Measurements from ENCODE around the gene TLE7. TPM values are rescaled to one million over a fixed set of nuclear protein-coding genes. Genes with fewer than 3 reads are reported as not detected.

TLE7 gene
- total RNA-seq, 1 experiment from 2014 or later: not detected

DNA sequence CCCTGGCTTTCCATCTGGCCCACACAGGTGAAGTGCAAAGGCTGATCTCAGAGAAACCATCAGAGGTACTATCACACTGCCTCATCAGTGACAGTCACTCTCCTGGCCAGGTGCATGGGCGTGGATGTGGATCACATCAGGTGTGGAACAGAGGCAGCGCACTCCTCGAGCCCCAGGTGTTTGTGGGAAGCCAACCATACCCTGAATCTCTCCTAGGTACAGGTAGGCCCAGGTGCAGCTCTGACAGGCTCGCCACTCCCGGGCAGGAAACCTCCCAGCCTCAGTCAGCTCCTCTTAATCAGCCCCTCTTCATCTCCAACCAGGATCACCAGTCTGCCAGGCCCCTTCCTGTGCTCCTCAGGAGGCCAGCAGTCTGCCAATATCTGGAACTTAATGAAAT is 31.7 kb downstream of the TLE7 start:
- Histone ChIP-seq H3K79me2 (ENCODE audit: insufficient read depth, low read length) (no peaks in the 10 kb centered on the region), H3K79me1 (ENCODE audit: insufficient read depth, low read depth, low read length, poor library complexity, severe bottlenecking) (no peaks in the 10 kb centered on the region), H3K9ac (ENCODE audit: extremely low read depth, insufficient read length, low read length) (no peak overlapping the region), H4K20me1 (ENCODE audit: control insufficient read depth, insufficient read depth, insufficient read length) (no peaks in the 10 kb centered on the region), H3K56ac (ENCODE audit: insufficient read length, low read depth, low read length) (no peak overlapping the region), H4K8ac (replicated peaks; ENCODE audit: insufficient read length, low read depth, low read length) (no peak overlapping the region), H3K4ac (ENCODE audit: low read depth, low read length) (no peak overlapping the region), H4K5ac (ENCODE audit: insufficient read length, low read depth, low read length) (no peak overlapping the region), H3K14ac (ENCODE audit: insufficient read depth, low read length) (no peak overlapping the region), H3K23me2 (ENCODE audit: insufficient read length, low read depth, low read length, poor library complexity, severe bottlenecking) (peaks cover 6% of the 10 kb centered on the region), H2BK20ac (ENCODE audit: low read depth, low read length, poor library complexity, severe bottlenecking) (no peak overlapping the region), H2BK5ac (ENCODE audit: insufficient read length, low read length) (no peak overlapping the region), H3K4me2 (ENCODE audit: insufficient read depth, insufficient read length, low read length) (no peak overlapping the region), H2AK5ac (ENCODE audit: insufficient read length, low read length) (no peak overlapping the region), H3T11ph (ENCODE audit: low read length) (no peak overlapping the region), H3K18ac (ENCODE audit: insufficient read length, low read depth, low read length) (no peak overlapping the region), H3K9me3 (ENCODE audit: control insufficient read depth, low read depth, low read length) (no peaks in the 10 kb centered on the region), H3K27me3 (ENCODE audit: insufficient read depth, low read length) (no peaks in the 10 kb centered on the region), H3K27ac (ENCODE audit: insufficient read length, low read depth, low read length) (no peak overlapping the region), H2AFZ (ENCODE audit: low read length) (no peak overlapping the region), H2BK12ac (ENCODE audit: insufficient read length, low read depth, low read length) (no peak overlapping the region), H3K23ac (ENCODE audit: insufficient read length, low read depth, low read length) (no peak overlapping the region), H2BK120ac (ENCODE audit: low read depth, low read length, poor library complexity, severe bottlenecking) (no peak overlapping the region), H3K4me1 (ENCODE audit: insufficient read depth, low read length) (no peaks in the 10 kb centered on the region), H2BK15ac (ENCODE audit: low read depth, low read length) (no peak overlapping the region), H4K91ac (ENCODE audit: insufficient read length, low read depth, low read length) (no peak overlapping the region)
- Mint-ChIP-seq H3K4me3 (no peak overlapping the region), H3K4me1 (peaks cover 8 to 9% of the 10 kb centered on the region in 2 experiments), H3K27me3 (ENCODE audit: low read depth) (peaks cover 21% of the 10 kb centered on the region), H3K27ac (no peak overlapping the region), H3K36me3 (ENCODE audit: insufficient read depth in 1 of 3, low read depth in 3 of 3) (no peaks in the 10 kb centered on the region), H3K9me3 (peaks cover 3% of the 10 kb centered on the region in 2 experiments; a peak in 3 of 5 replicates)
- WGBS (ENCODE audit: extremely low coverage, insufficient read length, low lambda C conversion rate): no CpG with 5 or more reads among the region's 5 CpGs
- DNase-seq: no peak
- TF ChIP-seq, protein P1, sequence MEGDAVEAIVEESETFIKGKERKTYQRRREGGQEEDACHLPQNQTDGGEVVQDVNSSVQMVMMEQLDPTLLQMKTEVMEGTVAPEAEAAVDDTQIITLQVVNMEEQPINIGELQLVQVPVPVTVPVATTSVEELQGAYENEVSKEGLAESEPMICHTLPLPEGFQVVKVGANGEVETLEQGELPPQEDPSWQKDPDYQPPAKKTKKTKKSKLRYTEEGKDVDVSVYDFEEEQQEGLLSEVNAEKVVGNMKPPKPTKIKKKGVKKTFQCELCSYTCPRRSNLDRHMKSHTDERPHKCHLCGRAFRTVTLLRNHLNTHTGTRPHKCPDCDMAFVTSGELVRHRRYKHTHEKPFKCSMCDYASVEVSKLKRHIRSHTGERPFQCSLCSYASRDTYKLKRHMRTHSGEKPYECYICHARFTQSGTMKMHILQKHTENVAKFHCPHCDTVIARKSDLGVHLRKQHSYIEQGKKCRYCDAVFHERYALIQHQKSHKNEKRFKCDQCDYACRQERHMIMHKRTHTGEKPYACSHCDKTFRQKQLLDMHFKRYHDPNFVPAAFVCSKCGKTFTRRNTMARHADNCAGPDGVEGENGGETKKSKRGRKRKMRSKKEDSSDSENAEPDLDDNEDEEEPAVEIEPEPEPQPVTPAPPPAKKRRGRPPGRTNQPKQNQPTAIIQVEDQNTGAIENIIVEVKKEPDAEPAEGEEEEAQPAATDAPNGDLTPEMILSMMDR (conservative IDR thresholded peaks at IDR 0.05): no peak
